ENCODE results near the gene KCNQ4. TPM values are rescaled to one million over a fixed set of nuclear protein-coding genes. Genes with fewer than 3 reads are reported as not detected.

The KCNQ4 gene
- total RNA-seq, 1 donor from 2014 or later: 0.27 TPM

DNA sequence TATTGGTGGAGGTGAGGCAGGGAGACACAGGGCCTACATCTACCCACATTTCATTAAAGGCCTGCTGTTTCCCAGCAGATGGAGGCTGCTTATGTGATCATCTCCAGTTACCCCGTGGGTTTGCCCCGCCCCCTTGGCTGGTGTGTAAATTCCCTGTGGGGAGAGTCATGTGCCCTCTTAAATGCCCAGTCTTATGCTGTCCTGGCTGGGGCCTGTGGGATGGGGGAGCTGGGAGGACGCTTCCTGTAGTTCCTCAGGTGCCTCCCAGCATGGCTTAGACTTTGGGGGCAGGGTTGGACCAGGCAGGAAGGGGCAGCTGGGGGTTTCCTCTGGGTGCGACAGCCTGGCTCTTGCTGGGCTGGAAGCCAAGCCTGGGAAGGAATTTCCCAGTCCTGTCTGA lies 94.1 kb downstream of the KCNQ4 start:
- H3K27me3 Mint-ChIP-seq: peaks cover 21% of the 10 kb centered on the region
- intact Hi-C loops (cut with micrococcal nuclease): no loop called here
- H3K36me3 Mint-ChIP-seq (ENCODE audit: low read depth): no peaks in the 10 kb centered on the region
- no peak overlapping the region for H3K27ac Mint-ChIP-seq
- ChIA-PET CTCF (no interaction called here), POLR2A (no interaction called here)
- DNase-seq (no peak), ATAC-seq (ENCODE audit: low read depth) (no peak)
- peaks cover 4% of the 10 kb centered on the region for H3K4me1 Mint-ChIP-seq
- H3K9me3 Mint-ChIP-seq: peaks cover 9% of the 10 kb centered on the region
- no peak overlapping the region for H3K4me3 Mint-ChIP-seq
- TF ChIP-seq, protein P1, sequence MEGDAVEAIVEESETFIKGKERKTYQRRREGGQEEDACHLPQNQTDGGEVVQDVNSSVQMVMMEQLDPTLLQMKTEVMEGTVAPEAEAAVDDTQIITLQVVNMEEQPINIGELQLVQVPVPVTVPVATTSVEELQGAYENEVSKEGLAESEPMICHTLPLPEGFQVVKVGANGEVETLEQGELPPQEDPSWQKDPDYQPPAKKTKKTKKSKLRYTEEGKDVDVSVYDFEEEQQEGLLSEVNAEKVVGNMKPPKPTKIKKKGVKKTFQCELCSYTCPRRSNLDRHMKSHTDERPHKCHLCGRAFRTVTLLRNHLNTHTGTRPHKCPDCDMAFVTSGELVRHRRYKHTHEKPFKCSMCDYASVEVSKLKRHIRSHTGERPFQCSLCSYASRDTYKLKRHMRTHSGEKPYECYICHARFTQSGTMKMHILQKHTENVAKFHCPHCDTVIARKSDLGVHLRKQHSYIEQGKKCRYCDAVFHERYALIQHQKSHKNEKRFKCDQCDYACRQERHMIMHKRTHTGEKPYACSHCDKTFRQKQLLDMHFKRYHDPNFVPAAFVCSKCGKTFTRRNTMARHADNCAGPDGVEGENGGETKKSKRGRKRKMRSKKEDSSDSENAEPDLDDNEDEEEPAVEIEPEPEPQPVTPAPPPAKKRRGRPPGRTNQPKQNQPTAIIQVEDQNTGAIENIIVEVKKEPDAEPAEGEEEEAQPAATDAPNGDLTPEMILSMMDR (IDR thresholded peaks at IDR 0.05): no peak

DNA sequence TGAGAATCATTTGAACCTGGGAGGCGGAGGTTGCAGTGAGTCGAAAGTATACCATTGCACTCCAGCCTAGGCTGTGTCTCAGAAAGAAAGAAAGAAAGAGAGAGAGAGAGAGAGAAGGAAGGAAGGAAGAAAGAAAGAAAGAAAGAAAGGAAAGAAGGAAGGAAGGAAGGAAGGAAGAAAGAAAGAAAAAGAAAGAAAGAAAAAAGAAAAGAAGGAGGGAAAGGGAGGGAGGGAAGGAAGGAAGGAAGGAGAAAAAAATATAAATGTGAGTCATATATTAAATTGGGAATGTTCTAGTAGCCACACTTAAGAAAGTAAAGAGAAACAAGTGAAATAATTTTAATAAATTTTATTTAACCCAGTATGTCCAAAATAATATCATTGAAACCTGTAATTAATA lies 95.3 kb downstream of the KCNQ4 start:
- Mint-ChIP-seq H3K4me3 (no peak overlapping the region), H3K4me1 (peaks cover 6% of the 10 kb centered on the region), H3K27ac (no peak overlapping the region), H3K9me3 (peaks cover 9% of the 10 kb centered on the region), H3K27me3 (peaks cover 17% of the 10 kb centered on the region), H3K36me3 (ENCODE audit: low read depth) (no peaks in the 10 kb centered on the region)
- ChIA-PET CTCF (no interaction called here), POLR2A (no interaction called here)
- DNase-seq: no peak
- no peak for ATAC-seq (ENCODE audit: low read depth)
- intact Hi-C loops (cut with micrococcal nuclease): no loop called here
- TF ChIP-seq, protein P1 (IDR thresholded peaks at IDR 0.05): no peak

DNA sequence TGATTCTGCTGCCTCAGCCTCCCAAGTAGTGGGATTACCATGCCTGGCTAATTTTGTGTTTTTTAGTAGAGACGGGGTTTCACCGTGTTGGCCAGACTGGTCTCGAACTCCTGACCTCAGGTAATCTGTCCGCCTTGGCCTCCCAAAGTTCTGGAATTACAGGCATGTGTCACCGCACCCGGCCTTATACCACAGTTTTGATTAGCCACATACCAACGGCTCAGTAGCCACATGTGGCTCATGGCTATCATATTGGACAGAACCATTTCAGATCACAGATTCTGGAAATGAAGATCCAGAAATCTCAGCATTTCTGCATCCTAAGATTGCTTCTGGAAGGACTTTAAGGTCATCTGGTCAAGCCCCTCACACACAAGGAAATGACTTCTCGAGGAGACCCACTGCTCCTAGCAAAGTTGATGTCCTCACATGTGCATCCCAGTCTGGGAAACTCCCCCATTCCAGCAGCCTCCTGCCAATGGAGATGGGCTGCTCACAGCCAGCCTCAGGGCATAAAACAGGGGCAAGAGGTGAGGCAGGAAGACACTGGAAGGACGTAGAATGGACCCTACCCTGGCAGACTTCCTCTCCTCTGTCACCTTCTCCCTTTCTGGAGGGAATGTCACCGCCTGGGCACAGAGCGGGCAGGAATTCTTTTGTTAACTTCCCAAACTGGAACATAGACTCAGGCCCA lies 96.0 kb downstream of the KCNQ4 start:
- Mint-ChIP-seq H3K4me3 (no peak overlapping the region), H3K4me1 (peaks cover 7% of the 10 kb centered on the region), H3K9me3 (peaks cover 9% of the 10 kb centered on the region), H3K36me3 (ENCODE audit: low read depth) (no peaks in the 10 kb centered on the region), H3K27ac (no peak overlapping the region), H3K27me3 (peaks cover 17% of the 10 kb centered on the region)
- CTCF ChIA-PET: no interaction called here
- TF ChIP-seq, protein P1 (IDR thresholded peaks at IDR 0.05): no peak
- ATAC-seq (ENCODE audit: low read depth) (no peak), DNase-seq (no peak)
- intact Hi-C loops (cut with micrococcal nuclease): no loop called here
- POLR2A ChIA-PET: no interaction called here

DNA sequence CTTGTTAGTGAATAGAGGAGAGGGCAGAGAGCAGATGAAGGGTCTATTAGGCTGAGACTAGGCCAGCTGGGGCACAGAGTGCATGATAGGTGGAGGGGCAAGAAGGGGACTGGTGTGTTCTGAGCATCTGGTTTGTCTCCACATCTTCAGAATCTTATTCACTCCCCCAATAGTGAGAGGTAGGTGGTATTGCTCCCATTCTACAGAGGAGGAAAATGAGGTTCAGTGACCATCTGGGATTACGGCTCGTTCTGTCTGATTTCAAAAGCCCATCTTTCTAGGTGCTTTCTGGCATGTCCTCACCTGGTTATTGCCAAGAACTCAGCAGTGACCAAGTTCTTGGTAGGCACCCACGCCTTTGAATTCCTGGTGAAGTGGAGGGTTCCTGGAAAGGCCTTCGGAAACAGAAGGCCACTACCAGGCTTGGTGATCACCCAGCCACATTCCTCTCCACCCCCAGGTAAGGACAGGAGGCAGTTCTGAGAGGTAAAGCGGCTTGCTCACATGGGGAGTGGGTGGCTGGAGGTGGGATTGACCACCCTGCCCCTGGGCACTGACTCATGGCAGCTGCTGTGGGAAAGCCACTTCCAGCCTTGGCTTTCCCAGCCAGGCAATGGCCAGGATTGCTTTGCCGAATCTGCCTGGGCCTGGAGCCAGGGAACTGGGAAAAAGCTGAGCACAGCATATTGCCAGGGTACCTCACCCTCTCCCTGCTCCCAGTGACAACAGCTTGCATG lies 97.4 kb downstream of the KCNQ4 start:
- no peak overlapping the region for H3K27ac Mint-ChIP-seq
- intact Hi-C loops (cut with micrococcal nuclease): no loop called here
- H3K9me3 Mint-ChIP-seq: peaks cover 5% of the 10 kb centered on the region
- CTCF ChIA-PET: no interaction called here
- DNase-seq (no peak), ATAC-seq (ENCODE audit: low read depth) (no peak)
- no peaks in the 10 kb centered on the region for H3K36me3 Mint-ChIP-seq (ENCODE audit: low read depth)
- H3K4me1 Mint-ChIP-seq: peaks cover 3% of the 10 kb centered on the region
- POLR2A ChIA-PET: no interaction called here
- H3K4me3 Mint-ChIP-seq: no peak overlapping the region
- peaks cover 25% of the 10 kb centered on the region for H3K27me3 Mint-ChIP-seq
- TF ChIP-seq, protein P1 (IDR thresholded peaks at IDR 0.05): no peak

DNA sequence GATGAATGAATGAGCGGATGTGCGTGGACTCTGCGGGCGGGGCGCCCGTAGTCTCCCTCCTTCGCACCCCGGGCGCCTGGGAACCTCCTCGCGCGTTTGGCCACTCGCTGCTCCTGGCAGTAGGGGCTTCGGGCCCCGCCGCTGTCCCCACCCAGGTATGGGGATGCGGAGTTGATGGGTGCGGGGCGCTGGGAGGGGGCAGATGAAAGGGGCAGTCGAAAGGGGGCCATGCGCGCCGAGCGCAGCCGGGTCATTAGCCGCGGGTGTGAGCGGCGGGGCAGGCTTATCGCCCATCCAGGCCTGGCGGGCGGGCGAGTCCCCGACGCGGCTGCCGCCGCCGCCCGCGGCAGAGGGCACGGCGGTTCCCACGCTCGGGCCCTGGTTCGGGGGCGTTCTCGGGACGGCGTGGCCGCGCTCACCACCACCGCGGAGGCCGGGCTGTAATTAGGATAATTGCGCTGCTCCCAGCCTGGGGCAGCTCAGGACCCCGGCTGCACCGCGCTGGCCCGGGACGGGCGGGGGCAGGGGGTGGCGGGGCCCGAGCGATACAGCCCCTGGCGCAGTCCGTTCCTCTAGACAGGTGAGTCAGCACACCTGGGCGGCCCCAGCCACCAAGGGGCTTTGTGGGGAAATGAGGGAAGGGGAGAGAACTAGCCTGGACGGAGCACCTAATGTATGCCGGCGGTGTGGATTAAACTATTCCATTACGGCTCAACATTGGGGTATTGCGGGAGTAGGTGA lies 100.6 kb downstream of the KCNQ4 start:
- TF ChIP-seq, protein P1 (IDR thresholded peaks at IDR 0.05): no peak
- peaks cover 3% of the 10 kb centered on the region for H3K9me3 Mint-ChIP-seq
- H3K4me1 Mint-ChIP-seq: peaks cover 3% of the 10 kb centered on the region
- H3K36me3 Mint-ChIP-seq (ENCODE audit: low read depth): no peaks in the 10 kb centered on the region
- H3K4me3 Mint-ChIP-seq: no peak overlapping the region
- no peak for DNase-seq
- no peak overlapping the region for H3K27ac Mint-ChIP-seq
- CTCF ChIA-PET: no interaction called here
- peaks cover 50% of the 10 kb centered on the region for H3K27me3 Mint-ChIP-seq
- ATAC-seq (ENCODE audit: low read depth): no peak
- intact Hi-C loops (cut with micrococcal nuclease): no loop called here
- POLR2A ChIA-PET: no interaction called here
